ENCODE data around the gene DYRK1A.

DYRK1A gene

GRCh38 chr21:37383086-37383485 is 16.5 kb downstream of the DYRK1A start:
- H3K27me3 ChIP-seq (ENCODE audit: insufficient read depth, poor library complexity, severe bottlenecking), result no peaks in the 10 kb centered on the region
- H3K4me1 ChIP-seq (ENCODE audit: insufficient read depth, poor library complexity, severe bottlenecking), result peaks cover 18% of the 10 kb centered on the region
- peaks cover 4% of the 10 kb centered on the region for H3K9me3 ChIP-seq (ENCODE audit: severe bottlenecking)
- no peak for TF ChIP-seq CTCF (IDR thresholded peaks at IDR 0.05; ENCODE audit: poor library complexity, severe bottlenecking)
- peaks cover 14% of the 10 kb centered on the region for H3K36me3 ChIP-seq (ENCODE audit: low read depth)
- no peak for ATAC-seq (ENCODE audit: low read depth)
- no peak overlapping the region for H3K4me3 ChIP-seq (ENCODE audit: severe bottlenecking)
- H3K27ac ChIP-seq (ENCODE audit: poor library complexity, severe bottlenecking), result no peak overlapping the region
- DNase-seq (ENCODE audit: low spot score), result no peak

- Histone ChIP-seq H3K27ac (ENCODE audit: poor library complexity, severe bottlenecking) (no peak overlapping the region), H3K4me1 (ENCODE audit: insufficient read depth, poor library complexity, severe bottlenecking) (peaks cover 18% of the 10 kb centered on the region), H3K9me3 (ENCODE audit: severe bottlenecking) (peaks cover 4% of the 10 kb centered on the region), H3K4me3 (ENCODE audit: severe bottlenecking) (no peak overlapping the region), H3K27me3 (ENCODE audit: insufficient read depth, poor library complexity, severe bottlenecking) (no peaks in the 10 kb centered on the region), H3K36me3 (ENCODE audit: low read depth) (peaks cover 14% of the 10 kb centered on the region)
- DNase-seq (ENCODE audit: low spot score), result no peak
- TF ChIP-seq CTCF (IDR thresholded peaks at IDR 0.05; ENCODE audit: poor library complexity, severe bottlenecking), result no peak
- ATAC-seq (ENCODE audit: low read depth), result no peak
Measured at GRCh38 chr21:37383784-37384311, 17.3 kb downstream of the DYRK1A start.

- no peak for ATAC-seq (ENCODE audit: low read depth)
- H3K27me3 ChIP-seq (ENCODE audit: insufficient read depth, poor library complexity, severe bottlenecking), result no peaks in the 10 kb centered on the region
- H3K9me3 ChIP-seq (ENCODE audit: severe bottlenecking), result peaks cover 4% of the 10 kb centered on the region
- no peak for DNase-seq (ENCODE audit: low spot score)
- TF ChIP-seq CTCF (IDR thresholded peaks at IDR 0.05; ENCODE audit: poor library complexity, severe bottlenecking), result no peak
- H3K36me3 ChIP-seq (ENCODE audit: low read depth), result peaks cover 14% of the 10 kb centered on the region
- peaks cover 18% of the 10 kb centered on the region for H3K4me1 ChIP-seq (ENCODE audit: insufficient read depth, poor library complexity, severe bottlenecking)
- H3K4me3 ChIP-seq (ENCODE audit: severe bottlenecking), result no peak overlapping the region
- no peak overlapping the region for H3K27ac ChIP-seq (ENCODE audit: poor library complexity, severe bottlenecking)
Measured at GRCh38 chr21:37384416-37384815, 17.8 kb downstream of the DYRK1A start.

- DNase-seq (ENCODE audit: low spot score) (no peak), ATAC-seq (ENCODE audit: low read depth) (no peak)
- Histone ChIP-seq H3K4me3 (ENCODE audit: severe bottlenecking) (no peak overlapping the region), H3K27me3 (ENCODE audit: insufficient read depth, poor library complexity, severe bottlenecking) (no peaks in the 10 kb centered on the region), H3K4me1 (ENCODE audit: insufficient read depth, poor library complexity, severe bottlenecking) (peaks cover 14% of the 10 kb centered on the region), H3K9me3 (ENCODE audit: severe bottlenecking) (peaks cover 4% of the 10 kb centered on the region), H3K27ac (ENCODE audit: poor library complexity, severe bottlenecking) (no peak overlapping the region), H3K36me3 (ENCODE audit: low read depth) (peaks cover 14% of the 10 kb centered on the region)
- no peak for TF ChIP-seq CTCF (IDR thresholded peaks at IDR 0.05; ENCODE audit: poor library complexity, severe bottlenecking)
Measured at GRCh38 chr21:37385179-37385765, 18.7 kb downstream of the DYRK1A start.

- H3K4me3 ChIP-seq (ENCODE audit: severe bottlenecking), result no peak overlapping the region
- ATAC-seq (ENCODE audit: low read depth) (no peak), DNase-seq (ENCODE audit: low spot score) (no peak)
- H3K27me3 ChIP-seq (ENCODE audit: insufficient read depth, poor library complexity, severe bottlenecking), result no peaks in the 10 kb centered on the region
- no peak for TF ChIP-seq CTCF (IDR thresholded peaks at IDR 0.05; ENCODE audit: poor library complexity, severe bottlenecking)
- H3K27ac ChIP-seq (ENCODE audit: poor library complexity, severe bottlenecking), result no peak overlapping the region
- peaks cover 4% of the 10 kb centered on the region for H3K9me3 ChIP-seq (ENCODE audit: severe bottlenecking)
- H3K36me3 ChIP-seq (ENCODE audit: low read depth), result peaks cover 14% of the 10 kb centered on the region
- peaks cover 7% of the 10 kb centered on the region for H3K4me1 ChIP-seq (ENCODE audit: insufficient read depth, poor library complexity, severe bottlenecking)
Measured at GRCh38 chr21:37386151-37386550, 19.6 kb downstream of the DYRK1A start.

Data from RWPE2 (cell line).